Peyer's patch (tissue), 4 donors: ENCODE measurements around the gene FZR1.

Experiments used
- CTCF ChIP-seq, 6 experiments: fragments of 450-650 bp in 4 of 6; fragments of 200-600 bp in 2 of 6; sonication (generic) in 1 of 6; IDR thresholded peaks; one replicate each; pipeline ENCODE4 v1.5.1; 2017 to 2019; ENCODE audit warnings: antibody characterized with exemption in 6 of 6, mild to moderate bottlenecking in 3 of 6, moderate library complexity in 1 of 6
- POLR2A ChIP-seq, 2 donors: fragments of 450-650 bp; IDR thresholded peaks; one replicate each; pipeline ENCODE4 v1.5.1; 2017; ENCODE audit warnings: antibody characterized with exemption in 2 of 2, mild to moderate bottlenecking in 2 of 2, moderate library complexity in 2 of 2

GRCh38 chr19:3516675-3517207 is 10.6 kb downstream of the FZR1 start:
- TF ChIP-seq POLR2A (IDR thresholded peaks at IDR 0.05) = no peak
- no peak for TF ChIP-seq CTCF (IDR thresholded peaks at IDR 0.05)
